Karpas-422 (cell line): ENCODE data around the gene SHROOM4. TPM values are rescaled to one million over a fixed set of nuclear protein-coding genes. Genes with fewer than 3 reads are reported as not detected.

Experiments used
- DNase-seq: peaks from one replicate; pipeline ENCODE4 v3.0.0-alpha.2; 2015
- H2AFZ ChIP-seq: fragments of 200-600 bp; sonication (generic); 2 replicates; pipeline ENCODE4 v1.6.1; 2014; ENCODE audit warnings: antibody characterized with exemption, low read length, mixed read lengths
- H3K27ac ChIP-seq: fragments of 200-600 bp; sonication (generic); 2 replicates; pipeline ENCODE4 v1.5.1; 2014; ENCODE audit warnings: mild to moderate bottlenecking, low read length, moderate library complexity
- H3K27me3 ChIP-seq: fragments of 200-600 bp; sonication (generic); 2 replicates; pipeline ENCODE4 v1.6.1; 2014; ENCODE audit warnings: low read length, mixed read lengths
- H3K36me3 ChIP-seq: fragments of 200-600 bp; sonication (generic); 2 replicates; pipeline ENCODE4 v1.6.1; 2014; ENCODE audit warnings: low read length, mixed read lengths; ENCODE audit not compliant: insufficient read depth
- H3K4me1 ChIP-seq: fragments of 200-600 bp; sonication (generic); 2 replicates; pipeline ENCODE4 v1.6.1; 2014; ENCODE audit warnings: mild to moderate bottlenecking, low read length, mixed read lengths
- H3K4me2 ChIP-seq: fragments of 200-600 bp; sonication (generic); 2 replicates; pipeline ENCODE4 v1.6.1; 2014; ENCODE audit warnings: low read length, low read depth, mild to moderate bottlenecking; ENCODE audit not compliant: poor library complexity, severe bottlenecking
- H3K4me3 ChIP-seq: fragments of 200-600 bp; sonication (generic); 2 replicates; pipeline ENCODE4 v1.5.1; 2014; ENCODE audit warnings: mild to moderate bottlenecking, antibody characterized with exemption, low read length, mixed read lengths
- H3K79me2 ChIP-seq: fragments of 200-600 bp; sonication (generic); 2 replicates; pipeline ENCODE4 v1.6.1; 2014; ENCODE audit warnings: mild to moderate bottlenecking, low read length, mixed read lengths
- H3K9ac ChIP-seq: fragments of 200-600 bp; sonication (generic); 2 replicates; pipeline ENCODE4 v1.6.0; 2014; ENCODE audit warnings: low read length
- H3K9me2 ChIP-seq: fragments of 200-600 bp; sonication (generic), shearing (Covaris generic); replicated peaks from 2 replicates; pipeline ENCODE4 v1.6.0; 2014; ENCODE audit warnings: mild to moderate bottlenecking, low read length, moderate library complexity; ENCODE audit not compliant: insufficient read depth
- H3K9me3 ChIP-seq: fragments of 300-700, 200-600 bp; sonication (generic); 2 replicates; pipeline ENCODE4 v1.6.1; 2014; ENCODE audit warnings: low read length, mixed read lengths
- H4K20me1 ChIP-seq: fragments of 200-600 bp; sonication (generic); 2 replicates; pipeline ENCODE4 v1.6.1; 2014; ENCODE audit warnings: mild to moderate bottlenecking, antibody characterized with exemption, low read length, low read depth; ENCODE audit not compliant: insufficient read depth
- total RNA-seq: library from RNA; depleted of rRNA; stranded (reverse); fragments of >200 nt; shearing (Covaris generic); gene quantifications from 2 replicates; pipeline ENCODE4 v1.2.3, GENCODE V29; 2014; ENCODE audit warnings: low replicate concordance

The SHROOM4 gene
- total RNA-seq, 1 experiment from 2014 or later: not detected

GRCh38 chrX:50643525-50644137, 170.4 kb downstream of the SHROOM4 start:
- no peaks in the 10 kb centered on the region for H3K9me2 ChIP-seq
- H3K27me3 ChIP-seq: no peaks in the 10 kb centered on the region
- no peak overlapping the region for H3K9ac ChIP-seq
- no peak overlapping the region for H3K4me3 ChIP-seq
- DNase-seq: no peak
- no peaks in the 10 kb centered on the region for H3K36me3 ChIP-seq
- H3K4me1 ChIP-seq: no peaks in the 10 kb centered on the region
- no peak overlapping the region for H2AFZ ChIP-seq
- H3K79me2 ChIP-seq: no peaks in the 10 kb centered on the region
- no peak overlapping the region for H3K27ac ChIP-seq
- no peaks in the 10 kb centered on the region for H4K20me1 ChIP-seq
- H3K9me3 ChIP-seq: no peaks in the 10 kb centered on the region
- H3K4me2 ChIP-seq: no peak overlapping the region

GRCh38 chrX:50638123-50638522, 175.9 kb downstream of the SHROOM4 start:
- H3K9me2 ChIP-seq: no peaks in the 10 kb centered on the region
- no peak overlapping the region for H2AFZ ChIP-seq
- no peaks in the 10 kb centered on the region for H3K36me3 ChIP-seq
- no peak overlapping the region for H3K4me3 ChIP-seq
- no peak overlapping the region for H3K4me2 ChIP-seq
- H4K20me1 ChIP-seq: no peaks in the 10 kb centered on the region
- H3K27ac ChIP-seq: no peak overlapping the region
- no peak for DNase-seq
- H3K4me1 ChIP-seq: no peaks in the 10 kb centered on the region
- no peak overlapping the region for H3K9ac ChIP-seq
- H3K79me2 ChIP-seq: no peaks in the 10 kb centered on the region
- no peaks in the 10 kb centered on the region for H3K27me3 ChIP-seq
- H3K9me3 ChIP-seq: no peaks in the 10 kb centered on the region

GRCh38 chrX:50635817-50636365, 178.1 kb downstream of the SHROOM4 start:
- Histone ChIP-seq H2AFZ (no peak overlapping the region), H3K9me2 (no peaks in the 10 kb centered on the region), H3K4me2 (no peak overlapping the region), H3K79me2 (no peaks in the 10 kb centered on the region), H3K4me3 (no peak overlapping the region), H3K27ac (no peak overlapping the region), H3K9ac (no peak overlapping the region), H4K20me1 (no peaks in the 10 kb centered on the region), H3K36me3 (no peaks in the 10 kb centered on the region), H3K27me3 (no peaks in the 10 kb centered on the region), H3K9me3 (no peaks in the 10 kb centered on the region), H3K4me1 (no peaks in the 10 kb centered on the region)
- no peak for DNase-seq

GRCh38 chrX:50635162-50635561, 178.8 kb downstream of the SHROOM4 start:
- H3K79me2 ChIP-seq: no peaks in the 10 kb centered on the region

GRCh38 chrX:50629774-50630173, 184.2 kb downstream of the SHROOM4 start:
- Histone ChIP-seq H2AFZ (no peak overlapping the region), H3K4me2 (no peak overlapping the region), H3K4me3 (no peak overlapping the region), H3K9me2 (no peaks in the 10 kb centered on the region), H3K27ac (no peak overlapping the region), H3K9me3 (no peaks in the 10 kb centered on the region), H3K79me2 (no peaks in the 10 kb centered on the region), H3K27me3 (no peaks in the 10 kb centered on the region), H3K4me1 (no peaks in the 10 kb centered on the region), H3K9ac (no peak overlapping the region), H3K36me3 (no peaks in the 10 kb centered on the region), H4K20me1 (no peaks in the 10 kb centered on the region)
- DNase-seq: no peak

More at GRCh38 chrX:50635162-50635561, 178.8 kb downstream of the SHROOM4 start:
- Histone ChIP-seq H3K27me3 (no peaks in the 10 kb centered on the region), H3K27ac (no peak overlapping the region), H3K9ac (no peak overlapping the region), H3K9me2 (no peaks in the 10 kb centered on the region), H2AFZ (no peak overlapping the region), H3K4me2 (no peak overlapping the region), H3K4me3 (no peak overlapping the region), H3K4me1 (no peaks in the 10 kb centered on the region), H3K36me3 (no peaks in the 10 kb centered on the region), H3K9me3 (no peaks in the 10 kb centered on the region), H4K20me1 (no peaks in the 10 kb centered on the region)
- no peak for DNase-seq

- H3K9me2 ChIP-seq: no peaks in the 10 kb centered on the region
- H3K9me3 ChIP-seq: no peaks in the 10 kb centered on the region
- H2AFZ ChIP-seq: no peak overlapping the region
- H3K27ac ChIP-seq: no peak overlapping the region
- H3K79me2 ChIP-seq: no peaks in the 10 kb centered on the region
- H3K4me2 ChIP-seq: no peak overlapping the region
- H3K27me3 ChIP-seq: no peaks in the 10 kb centered on the region
- no peaks in the 10 kb centered on the region for H3K36me3 ChIP-seq
- no peaks in the 10 kb centered on the region for H4K20me1 ChIP-seq
- no peak overlapping the region for H3K4me3 ChIP-seq
- no peak overlapping the region for H3K9ac ChIP-seq
- H3K4me1 ChIP-seq: no peaks in the 10 kb centered on the region
- DNase-seq: no peak
These were observed 186.3 kb downstream of the SHROOM4 start for GRCh38 chrX:50627696-50628095.

- Histone ChIP-seq H3K9ac (no peak overlapping the region), H3K9me3 (no peaks in the 10 kb centered on the region), H3K27ac (no peak overlapping the region), H3K27me3 (no peaks in the 10 kb centered on the region), H3K36me3 (no peaks in the 10 kb centered on the region), H2AFZ (no peak overlapping the region), H3K4me2 (no peak overlapping the region), H3K4me3 (no peak overlapping the region), H3K79me2 (no peaks in the 10 kb centered on the region), H3K4me1 (no peaks in the 10 kb centered on the region), H3K9me2 (no peaks in the 10 kb centered on the region), H4K20me1 (no peaks in the 10 kb centered on the region)
- no peak for DNase-seq
These were observed 187.6 kb downstream of the SHROOM4 start for GRCh38 chrX:50626432-50626831.

GRCh38 chrX:50622751-50623150, 191.2 kb downstream of the SHROOM4 start:
- Histone ChIP-seq H2AFZ (no peak overlapping the region), H3K4me3 (no peak overlapping the region), H3K27ac (no peak overlapping the region), H3K4me1 (no peaks in the 10 kb centered on the region), H3K9ac (no peak overlapping the region), H3K79me2 (no peaks in the 10 kb centered on the region), H3K4me2 (no peak overlapping the region), H3K27me3 (no peaks in the 10 kb centered on the region), H4K20me1 (no peaks in the 10 kb centered on the region), H3K9me3 (no peaks in the 10 kb centered on the region), H3K36me3 (no peaks in the 10 kb centered on the region), H3K9me2 (no peaks in the 10 kb centered on the region)
- no peak for DNase-seq
